Peyer's patch (tissue), 4 donors: ENCODE measurements around the gene CDH11.

ENCODE experiments used
- CTCF ChIP-seq, 6 experiments: fragments of 450-650 bp in 4 of 6; fragments of 200-600 bp in 2 of 6; sonication (generic) in 1 of 6; IDR thresholded peaks; one replicate each; pipeline ENCODE4 v1.5.1; 2017 to 2019; ENCODE audit warnings: antibody characterized with exemption in 6 of 6, mild to moderate bottlenecking in 3 of 6, moderate library complexity in 1 of 6
- POLR2A ChIP-seq, 2 donors: fragments of 450-650 bp; IDR thresholded peaks; one replicate each; pipeline ENCODE4 v1.5.1; 2017; ENCODE audit warnings: antibody characterized with exemption in 2 of 2, mild to moderate bottlenecking in 2 of 2, moderate library complexity in 2 of 2

GRCh38 chr16:65106757-65107156, 15.1 kb downstream of the CDH11 start:
- TF ChIP-seq CTCF (IDR thresholded peaks at IDR 0.05) (no peak), POLR2A (IDR thresholded peaks at IDR 0.05) (no peak)
